ENCODE measurements around the gene CUBN. TPM values are rescaled to one million over a fixed set of nuclear protein-coding genes. Genes with fewer than 3 reads are reported as not detected.

Gene CUBN
- total RNA-seq, 1 experiment from 2014 or later = 7.8 TPM

DNA sequence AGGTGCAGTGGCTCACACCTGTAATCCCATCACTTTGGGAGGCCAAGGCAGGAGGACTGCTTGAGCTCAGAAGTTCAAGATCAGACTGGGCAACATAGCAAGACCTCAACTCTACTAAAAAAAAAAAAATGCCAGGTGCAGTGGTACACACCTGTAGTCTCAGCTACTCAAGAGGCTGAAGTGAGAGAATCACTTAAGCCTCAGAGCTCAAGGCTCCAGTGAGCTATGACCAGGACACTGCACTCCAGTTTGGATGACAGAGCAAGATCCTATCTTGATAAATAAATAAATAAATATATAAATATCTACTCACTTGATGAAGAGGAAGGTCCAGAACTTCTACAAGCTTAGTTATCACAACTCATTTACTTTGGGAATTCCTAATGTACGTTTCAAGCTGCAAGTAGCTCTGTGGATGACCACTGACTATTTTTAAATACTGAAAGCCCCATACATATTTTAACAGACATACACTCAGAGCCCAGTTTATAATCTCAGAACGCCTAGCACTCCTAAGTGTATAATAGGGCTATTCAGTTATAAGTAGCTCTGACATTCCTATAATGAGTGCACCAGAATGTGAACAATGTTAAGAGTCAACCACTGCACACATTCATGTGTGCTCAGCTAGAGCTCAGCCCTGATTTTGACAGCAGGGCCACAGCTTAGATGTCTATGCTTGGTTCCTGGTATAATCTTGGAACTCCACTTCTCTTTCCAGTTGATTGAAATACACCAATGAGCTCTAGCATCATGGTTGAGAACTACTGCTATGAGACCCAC lies 119.1 kb downstream of the CUBN start:
- in situ Hi-C loops (cut with HindIII; ENCODE audit: low pct_unique_long_range_greater_than_20kb, low sequenced_read_pairs) = no loop called here
- DNase-seq (ENCODE audit: low read depth, low spot score) = peak; percentile 74

DNA sequence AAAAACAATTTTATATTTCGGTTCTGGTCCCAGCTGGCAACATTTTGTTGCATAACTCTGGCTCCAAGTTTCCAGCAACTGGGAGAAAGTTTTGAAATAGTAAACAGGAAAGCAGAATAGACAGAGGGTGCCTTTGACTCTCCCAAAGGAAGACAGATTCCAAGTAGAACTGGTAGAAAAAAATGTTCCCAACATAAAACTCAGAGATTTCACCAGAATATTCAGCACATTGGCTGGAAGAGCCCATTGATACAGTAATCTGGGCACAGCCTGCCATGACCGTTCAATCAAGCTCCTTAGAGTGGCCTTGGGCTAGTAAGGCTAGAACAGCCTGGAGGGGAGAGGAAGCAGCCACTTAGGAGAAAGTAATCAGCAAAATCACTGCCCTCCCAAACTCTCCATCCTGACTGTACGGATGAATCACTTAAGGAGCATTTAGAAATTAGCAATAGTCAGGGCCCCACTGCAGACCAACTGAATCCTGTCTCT lies 120.4 kb downstream of the CUBN start:
- in situ Hi-C loops (cut with HindIII; ENCODE audit: low pct_unique_long_range_greater_than_20kb, low sequenced_read_pairs) = no loop called here
- no peak for DNase-seq (ENCODE audit: low read depth, low spot score)

DNA sequence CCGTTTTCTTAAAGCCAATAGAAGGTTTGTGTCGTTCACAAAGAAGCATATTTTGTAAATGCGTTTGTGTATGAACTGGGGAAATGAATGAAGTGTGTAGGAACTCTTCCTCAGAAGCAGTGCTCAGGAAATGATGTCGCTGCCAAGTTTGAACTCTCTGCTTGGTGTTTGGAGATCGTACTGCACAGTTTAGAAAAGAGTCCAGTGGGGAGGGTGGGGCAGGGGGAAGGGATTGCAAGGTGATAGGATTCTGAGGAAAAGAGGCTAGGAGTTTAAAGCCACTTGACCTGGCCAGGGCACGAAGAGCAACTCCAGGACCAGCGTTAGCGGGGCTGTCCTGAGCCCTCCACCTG lies 122.2 kb downstream of the CUBN start:
- no peak for DNase-seq (ENCODE audit: low read depth, low spot score)
- in situ Hi-C loops (cut with HindIII; ENCODE audit: low pct_unique_long_range_greater_than_20kb, low sequenced_read_pairs) = no loop called here

DNA sequence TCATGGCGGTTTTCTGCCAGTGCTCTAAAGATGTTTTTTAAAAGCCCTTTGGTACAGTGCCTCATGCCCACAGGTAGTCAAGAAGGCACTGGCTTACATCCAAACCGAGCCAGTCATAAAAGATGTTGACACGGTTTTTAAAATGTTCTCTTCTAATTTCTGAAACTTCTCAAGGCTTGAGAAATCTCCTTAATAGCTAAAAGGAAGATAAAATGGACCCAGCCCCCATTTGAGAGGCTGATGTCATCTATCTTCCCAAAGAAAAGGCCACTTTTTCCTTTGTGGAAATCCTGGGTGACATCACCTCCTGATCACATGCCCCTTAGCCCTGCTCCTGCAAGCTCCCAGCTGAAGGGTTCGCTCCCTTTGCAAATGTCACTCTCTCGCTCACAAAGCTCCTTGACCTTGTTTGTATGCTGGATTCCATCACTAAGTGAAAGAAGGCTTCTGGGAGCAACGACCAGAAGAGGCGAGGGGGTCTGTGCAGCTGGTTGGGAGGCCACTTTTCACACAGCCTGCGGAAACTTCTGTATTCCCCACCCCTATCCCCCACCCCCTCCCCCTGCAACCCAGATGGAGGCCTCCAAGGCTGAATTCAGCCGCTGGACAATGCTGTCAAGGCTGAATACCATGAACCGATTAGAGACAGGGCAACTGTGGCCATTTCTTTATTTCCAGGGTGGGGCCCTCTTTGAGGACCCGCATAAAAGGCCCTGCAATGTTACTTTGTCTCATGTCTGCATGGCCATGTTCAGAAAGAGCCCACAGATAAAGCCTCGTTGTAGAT lies 122.8 kb downstream of the CUBN start:
- peak; percentile 44 for DNase-seq (ENCODE audit: low read depth, low spot score)
- in situ Hi-C loops (cut with HindIII; ENCODE audit: low pct_unique_long_range_greater_than_20kb, low sequenced_read_pairs) = no loop called here

DNA sequence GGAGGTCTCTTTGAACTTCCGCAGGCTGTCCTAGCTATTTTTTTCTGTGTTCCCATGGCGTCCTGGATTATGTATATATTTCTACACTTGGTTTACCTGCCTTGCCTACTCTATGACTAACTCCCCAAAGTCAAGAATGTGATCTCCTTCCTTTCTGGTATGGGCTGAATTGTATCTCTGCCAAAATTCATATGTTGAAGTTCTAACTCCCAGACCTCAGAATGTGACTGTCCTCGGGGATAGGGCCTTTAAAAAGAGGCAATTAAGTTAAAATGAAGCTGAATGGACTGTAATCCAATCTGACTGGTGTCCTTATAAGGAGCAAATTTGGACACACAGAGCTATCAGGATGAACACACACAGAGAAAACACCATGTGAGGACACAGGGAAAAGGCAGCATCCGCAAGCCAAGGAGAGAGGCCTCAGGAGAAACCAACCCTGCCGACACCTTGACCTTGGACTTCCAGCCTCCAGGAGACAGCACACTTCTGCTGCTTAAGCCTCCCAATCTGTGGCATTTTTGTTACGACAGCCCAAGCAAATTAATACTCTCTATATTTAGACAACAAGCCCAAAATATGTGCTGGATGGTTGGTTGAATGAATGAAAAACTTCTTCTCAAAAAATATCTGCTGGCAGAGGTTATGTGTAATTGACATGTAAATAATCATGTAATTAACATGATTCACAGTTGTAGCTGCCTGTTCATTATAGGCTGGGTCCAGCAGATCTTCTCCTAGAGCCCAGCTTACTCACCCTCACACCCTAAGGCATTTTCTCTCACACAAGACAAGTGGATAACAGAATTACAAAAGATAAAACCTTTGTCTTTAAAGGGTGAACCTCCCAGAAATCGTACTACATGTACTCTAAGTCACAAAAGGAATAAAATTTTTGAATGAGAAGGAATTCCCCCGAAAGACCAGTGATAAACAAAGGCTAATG lies 123.7 kb downstream of the CUBN start:
- DNase-seq (ENCODE audit: low read depth, low spot score) = no peak
- in situ Hi-C loops (cut with HindIII; ENCODE audit: low pct_unique_long_range_greater_than_20kb, low sequenced_read_pairs) = no loop called here

DNA sequence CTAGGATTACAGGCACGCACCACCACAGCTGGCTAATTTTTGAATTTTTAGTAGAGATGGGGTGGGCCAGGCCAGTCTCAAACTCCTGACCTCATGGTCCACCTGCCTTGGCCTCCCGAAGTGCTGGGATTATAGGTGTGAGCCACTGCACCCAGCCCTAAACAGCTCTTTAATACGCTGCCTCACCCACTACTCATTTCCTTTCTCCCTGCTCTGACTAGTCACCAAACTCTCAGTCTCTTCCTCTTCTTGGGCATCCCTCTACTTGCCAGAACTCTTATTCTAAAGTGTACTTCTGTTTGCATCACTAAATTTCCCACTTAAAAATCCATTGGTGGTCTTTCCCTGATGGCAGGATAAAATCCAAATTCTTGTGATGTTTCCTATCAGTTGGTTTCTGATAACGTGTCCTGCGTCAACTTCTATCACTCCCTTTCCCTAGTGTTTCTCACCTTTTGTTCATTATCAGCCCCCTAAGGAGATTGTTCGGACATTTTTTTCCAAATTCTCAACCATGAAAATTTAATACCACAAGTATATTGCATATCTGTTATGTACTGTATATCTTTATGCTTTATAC lies 124.7 kb downstream of the CUBN start:
- in situ Hi-C loops (cut with HindIII; ENCODE audit: low pct_unique_long_range_greater_than_20kb, low sequenced_read_pairs) = no loop called here
- no peak for DNase-seq (ENCODE audit: low read depth, low spot score)

DNA sequence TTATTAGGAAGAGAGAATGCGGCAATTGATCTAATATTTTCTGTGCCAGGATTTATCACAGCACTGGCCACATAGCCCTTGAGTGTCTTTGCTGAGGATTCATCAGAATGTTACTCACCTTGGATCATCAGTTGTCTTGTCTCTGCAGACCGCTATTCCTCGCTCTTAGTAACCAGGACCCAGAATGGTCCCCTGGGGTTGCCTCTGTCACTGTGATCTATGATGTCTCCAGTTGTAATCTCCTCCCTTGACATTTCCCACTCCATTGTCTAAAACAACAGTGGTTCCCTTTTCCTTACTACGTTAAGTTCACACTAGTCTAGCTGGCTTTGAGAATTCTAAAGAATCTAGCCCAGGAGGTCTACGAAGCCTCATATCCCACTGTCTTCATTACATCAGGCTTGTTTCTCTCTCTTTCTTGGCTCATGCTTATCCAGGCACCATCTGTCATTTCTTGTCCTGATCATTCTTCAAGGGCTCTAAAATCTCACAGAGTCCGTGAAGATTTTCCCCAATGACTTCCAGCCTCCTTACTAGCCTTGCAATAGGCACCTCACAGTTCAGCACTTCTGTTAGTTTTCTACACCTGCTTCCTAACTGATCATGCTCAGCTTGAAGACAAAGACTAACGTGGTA lies 125.8 kb downstream of the CUBN start:
- no peak for DNase-seq (ENCODE audit: low read depth, low spot score)
- in situ Hi-C loops (cut with HindIII; ENCODE audit: low pct_unique_long_range_greater_than_20kb, low sequenced_read_pairs) = no loop called here

DNA sequence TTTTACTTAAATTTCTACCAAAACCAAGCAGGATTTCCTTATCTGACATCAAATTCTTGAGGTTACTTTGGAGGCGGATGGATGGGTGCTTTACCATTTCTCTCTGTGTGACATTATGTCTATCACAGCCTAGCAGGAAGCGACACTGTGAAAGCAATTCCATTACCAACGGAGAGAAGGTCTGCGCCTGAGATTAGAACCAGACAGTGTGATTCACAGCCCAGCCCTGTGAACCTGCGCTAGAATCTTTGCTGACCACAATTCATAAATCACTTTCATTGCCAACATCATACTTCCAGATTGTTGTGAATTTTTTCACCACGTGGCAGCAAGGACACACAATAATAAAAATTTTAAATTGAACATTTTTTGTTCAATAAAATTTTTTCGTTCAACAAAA lies 126.5 kb downstream of the CUBN start:
- in situ Hi-C loops (cut with HindIII; ENCODE audit: low pct_unique_long_range_greater_than_20kb, low sequenced_read_pairs) = no loop called here
- no peak for DNase-seq (ENCODE audit: low read depth, low spot score)

DNA sequence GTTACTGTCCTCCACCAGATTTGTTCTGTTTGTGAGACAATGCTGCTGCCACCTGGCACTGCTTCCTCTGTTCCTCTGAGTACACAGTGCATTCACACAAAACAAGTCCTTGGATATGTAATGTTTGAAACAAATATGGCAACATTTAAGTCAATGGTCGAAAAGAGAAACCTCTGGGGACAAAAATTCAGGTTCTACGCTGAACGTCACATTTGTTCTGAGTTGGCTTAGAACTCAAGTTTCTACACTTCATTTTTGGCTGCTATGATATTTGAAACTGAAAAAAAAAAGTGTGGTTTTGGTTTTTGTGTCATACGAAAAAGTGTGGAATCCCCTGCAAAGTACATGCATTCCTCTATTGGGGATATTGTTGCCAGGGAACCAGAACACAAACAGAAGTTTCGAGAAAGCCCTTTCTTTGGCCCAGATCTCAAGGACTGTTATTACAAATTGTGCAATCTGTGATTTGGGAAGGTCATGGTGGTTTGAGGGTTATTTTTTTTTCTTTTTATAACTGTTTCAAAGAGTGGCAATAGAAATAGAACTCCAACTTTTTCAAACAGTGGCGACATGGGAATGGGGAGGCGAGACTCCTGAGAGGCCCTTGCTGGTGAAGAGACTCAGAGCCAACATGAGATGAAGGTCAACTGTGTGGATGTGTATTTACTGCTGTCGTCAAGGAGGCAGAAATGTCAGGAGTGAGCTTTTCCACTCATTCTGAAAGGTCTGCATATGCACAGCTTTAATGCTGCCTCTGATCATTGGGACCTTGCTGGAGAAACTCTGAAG lies 127.5 kb downstream of the CUBN start:
- in situ Hi-C loops (cut with HindIII; ENCODE audit: low pct_unique_long_range_greater_than_20kb, low sequenced_read_pairs) = no loop called here
- DNase-seq (ENCODE audit: low read depth, low spot score) = no peak

DNA sequence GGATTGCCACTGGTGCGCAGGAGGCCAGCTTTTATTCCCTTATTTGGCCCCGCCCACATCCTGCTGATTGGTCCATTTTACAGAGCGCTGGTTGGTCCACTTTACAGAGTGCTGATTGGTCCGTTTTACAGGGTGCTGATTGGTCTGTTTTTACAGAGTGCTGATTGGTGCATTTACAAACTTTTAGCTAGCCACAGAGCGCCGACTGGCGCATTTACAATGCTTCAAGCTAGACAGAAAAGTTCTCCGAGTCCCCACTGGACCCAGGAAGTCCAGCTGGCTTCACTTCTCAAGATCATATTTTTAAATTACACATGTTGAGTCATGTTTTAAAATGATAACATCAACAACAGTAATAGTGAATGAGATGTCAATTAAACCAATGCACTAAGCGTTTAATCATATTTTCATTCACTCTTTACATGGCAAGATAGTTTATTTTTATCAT lies 128.3 kb downstream of the CUBN start:
- no peak for DNase-seq (ENCODE audit: low read depth, low spot score)
- in situ Hi-C loops (cut with HindIII; ENCODE audit: low pct_unique_long_range_greater_than_20kb, low sequenced_read_pairs) = no loop called here

DNA sequence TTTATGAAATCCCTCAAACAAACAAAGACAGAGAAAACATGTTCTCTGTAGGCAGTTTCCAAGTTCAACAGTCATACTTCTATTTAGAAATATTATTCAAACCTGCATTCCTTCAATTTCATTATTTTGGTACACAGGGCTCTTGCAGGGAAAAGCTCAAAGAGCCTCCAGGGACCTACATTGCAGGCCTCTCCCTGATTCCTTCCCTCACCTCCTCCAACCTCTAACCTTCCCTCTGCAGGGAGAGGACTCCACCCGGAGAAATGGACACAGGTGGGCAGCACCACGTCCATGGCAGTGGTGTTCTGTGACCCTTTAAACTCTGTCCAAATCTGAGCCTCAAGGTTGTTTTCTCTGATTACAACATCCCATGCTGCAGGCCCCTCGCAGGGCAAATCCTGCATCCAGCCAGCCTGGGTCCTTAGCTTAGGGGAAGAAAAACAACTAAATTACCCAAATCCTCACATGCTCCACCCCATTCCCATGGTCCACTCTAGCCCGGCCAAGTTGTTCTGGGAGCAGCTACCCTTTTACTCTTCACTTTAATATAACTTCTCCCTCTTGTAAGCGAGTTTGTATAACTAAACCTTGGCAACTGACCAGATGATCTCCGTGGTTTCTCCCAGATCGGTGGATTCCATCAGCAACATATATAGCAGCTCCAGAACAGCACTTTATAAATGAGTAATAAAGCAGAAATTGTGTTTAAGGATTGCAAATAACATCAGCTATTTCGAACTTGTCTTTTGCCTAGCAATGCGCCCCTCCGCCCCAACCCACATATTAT lies 129.8 kb downstream of the CUBN start:
- in situ Hi-C loops (cut with HindIII; ENCODE audit: low pct_unique_long_range_greater_than_20kb, low sequenced_read_pairs) = no loop called here
- DNase-seq (ENCODE audit: low read depth, low spot score) = no peak

DNA sequence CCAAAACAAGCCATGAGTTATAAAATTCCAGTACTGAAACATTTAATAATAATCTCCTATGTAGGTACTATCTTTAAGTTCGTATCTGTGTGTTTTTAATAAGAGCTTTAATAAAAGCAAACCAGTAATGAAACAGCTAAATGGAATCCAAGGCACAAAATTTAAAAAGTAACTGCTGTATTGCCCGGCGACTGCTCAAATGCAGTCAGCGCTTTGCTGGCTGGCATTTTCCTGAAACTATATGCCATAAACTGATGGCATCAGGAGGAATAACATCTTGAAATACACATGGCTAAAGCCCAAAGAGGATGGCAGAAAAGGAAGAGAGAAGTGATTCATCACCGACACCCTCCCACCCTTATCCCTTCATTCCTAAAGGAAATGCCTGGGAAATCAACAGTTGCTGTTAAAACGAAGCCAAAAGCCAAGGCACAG lies 133.1 kb downstream of the CUBN start:
- in situ Hi-C loops (cut with HindIII; ENCODE audit: low pct_unique_long_range_greater_than_20kb, low sequenced_read_pairs) = no loop called here

DNA sequence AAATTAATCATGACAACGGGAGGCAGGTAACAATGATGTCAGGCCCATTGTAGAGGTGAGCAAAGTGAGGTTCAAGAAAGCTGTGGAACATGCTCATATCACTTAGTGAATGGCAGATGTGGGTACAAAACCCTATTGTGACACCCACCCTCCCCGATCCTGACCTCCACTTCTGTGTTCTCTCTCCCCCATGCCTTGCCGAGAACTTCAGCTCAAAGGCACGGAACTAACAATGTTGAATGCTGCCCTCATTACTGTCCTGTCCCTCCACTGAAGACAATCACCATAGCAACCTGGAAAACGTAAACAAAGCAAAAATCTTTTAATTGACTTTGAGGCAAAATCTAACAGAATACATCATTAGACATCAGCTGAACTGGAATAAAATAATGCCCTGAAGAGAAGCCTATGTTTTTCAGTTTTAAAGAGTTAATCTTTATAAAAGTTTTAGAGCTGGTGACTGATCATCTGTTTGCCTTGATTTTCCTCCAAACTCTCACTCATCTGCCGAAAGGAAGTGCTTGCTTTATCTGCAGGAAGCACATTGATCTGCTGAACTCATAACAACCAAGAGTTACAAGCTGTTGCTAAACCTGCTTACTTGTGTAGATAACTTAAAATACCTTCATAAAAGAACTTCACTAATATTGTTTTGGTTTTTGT lies 133.6 kb downstream of the CUBN start:
- in situ Hi-C loops (cut with HindIII; ENCODE audit: low pct_unique_long_range_greater_than_20kb, low sequenced_read_pairs) = no loop called here
- no peak for DNase-seq (ENCODE audit: low read depth, low spot score)

More for the DNA sequence above, 133.1 kb downstream of the CUBN start:
- DNase-seq (ENCODE audit: low read depth, low spot score) = no peak

DNA sequence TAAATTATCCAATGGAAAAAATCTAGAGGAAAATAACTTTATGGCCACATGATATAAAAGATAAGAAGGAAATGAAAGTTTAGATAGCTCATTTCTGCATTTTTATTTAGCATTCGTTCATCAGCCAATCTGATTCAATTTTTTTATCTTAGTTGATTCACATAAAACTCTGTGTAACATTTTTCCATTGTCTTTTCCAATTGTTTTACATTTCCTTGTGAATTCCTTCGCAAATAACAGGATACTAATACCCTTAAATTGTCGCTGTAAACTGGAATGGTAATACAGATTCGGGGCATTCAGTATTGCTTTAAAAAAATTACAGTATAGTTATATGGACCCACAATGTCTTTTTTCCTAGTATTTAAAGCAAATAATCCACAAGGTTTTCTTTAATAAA lies 136.4 kb downstream of the CUBN start:
- in situ Hi-C loops (cut with HindIII; ENCODE audit: low pct_unique_long_range_greater_than_20kb, low sequenced_read_pairs) = no loop called here
- DNase-seq (ENCODE audit: low read depth, low spot score) = no peak

DNA sequence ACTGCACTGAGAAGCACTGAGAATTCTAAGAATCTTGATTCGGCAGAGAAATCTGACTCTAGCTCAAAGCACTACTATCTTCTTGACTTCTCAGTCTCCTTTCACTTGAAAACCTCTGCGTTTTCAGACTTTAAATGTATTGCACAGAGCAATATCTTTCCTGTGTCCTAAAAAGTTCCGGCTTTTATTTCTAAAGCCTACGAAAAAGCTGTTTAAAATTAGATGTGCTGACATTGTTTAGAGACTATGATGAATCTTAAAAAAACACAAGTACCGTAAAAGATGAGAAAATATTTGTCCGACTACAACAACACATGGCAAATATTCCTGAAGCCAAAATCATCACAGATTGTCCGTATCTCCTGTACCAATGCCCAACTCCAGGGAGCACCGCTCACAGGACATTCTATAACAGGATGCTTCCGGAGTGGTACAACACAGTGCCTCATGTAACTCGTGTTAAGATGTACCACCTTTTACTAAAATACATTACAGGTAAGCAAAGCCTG lies 136.9 kb downstream of the CUBN start:
- no peak for DNase-seq (ENCODE audit: low read depth, low spot score)

More for the DNA sequence above, 136.9 kb downstream of the CUBN start:
- in situ Hi-C loops (cut with HindIII; ENCODE audit: low pct_unique_long_range_greater_than_20kb, low sequenced_read_pairs) = no loop called here

Data from SK-MEL-5 (cell line).